H9 (cell line): ENCODE measurements around the gene HOXD12. TPM values are rescaled to one million over a fixed set of nuclear protein-coding genes. Genes with fewer than 3 reads are reported as not detected.

Source experiments
- DNase-seq: peaks from one replicate; pipeline ENCODE4 v3.0.0-alpha.2; 2017
- H2AFZ ChIP-seq: one replicate; pipeline ENCODE4 v1.6.1; 2013; ENCODE audit warnings: mild to moderate bottlenecking, low read length, control low read depth, moderate library complexity
- H2AK5ac ChIP-seq: 2 replicates; pipeline ENCODE4 v1.6.1; 2013; ENCODE audit warnings: low read length, control low read depth, mixed read lengths; ENCODE audit not compliant: insufficient read length
- H2BK120ac ChIP-seq: one replicate; pipeline ENCODE4 v1.6.1; 2013; ENCODE audit warnings: low read depth, mild to moderate bottlenecking, low read length, control low read depth, inconsistent platforms; ENCODE audit not compliant: poor library complexity, severe bottlenecking
- H2BK12ac ChIP-seq: 2 replicates; pipeline ENCODE4 v1.6.1; 2013; ENCODE audit warnings: low read length, control low read depth, mixed read lengths, low read depth; ENCODE audit not compliant: insufficient read length
- H2BK15ac ChIP-seq: 2 replicates; pipeline ENCODE4 v1.6.1; 2013; ENCODE audit warnings: low read depth, low read length, control low read depth
- H2BK20ac ChIP-seq: one replicate; pipeline ENCODE4 v1.6.1; 2013; ENCODE audit warnings: low read depth, mild to moderate bottlenecking, low read length, control low read depth, inconsistent platforms; ENCODE audit not compliant: poor library complexity, severe bottlenecking
- H2BK5ac ChIP-seq: 2 replicates; pipeline ENCODE4 v1.6.1; 2013; ENCODE audit warnings: low read length, control low read depth, mixed read lengths; ENCODE audit not compliant: insufficient read length
- H3K14ac ChIP-seq: 2 replicates; pipeline ENCODE4 v1.6.1; 2013; ENCODE audit warnings: low read length, control low read depth; ENCODE audit not compliant: insufficient read depth
- H3K18ac ChIP-seq: 2 replicates; pipeline ENCODE4 v1.6.1; 2013; ENCODE audit warnings: low read depth, mild to moderate bottlenecking, mixed read lengths, low read length, control low read depth; ENCODE audit not compliant: insufficient read length
- H3K23ac ChIP-seq: 2 replicates; pipeline ENCODE4 v1.6.1; 2013; ENCODE audit warnings: low read length, control low read depth, mixed read lengths, low read depth; ENCODE audit not compliant: insufficient read length
- H3K23me2 ChIP-seq: 2 replicates; pipeline ENCODE4 v1.6.1; 2013; ENCODE audit warnings: low read depth, mild to moderate bottlenecking, mixed read lengths, low read length, control low read depth; ENCODE audit not compliant: insufficient read length, poor library complexity, severe bottlenecking
- H3K27ac ChIP-seq: 2 replicates; pipeline ENCODE4 v1.5.1; 2013; ENCODE audit warnings: low read length, control low read depth, mixed read lengths, low read depth; ENCODE audit not compliant: insufficient read length
- H3K27me3 ChIP-seq: 2 replicates; pipeline ENCODE4 v1.6.1; 2013; ENCODE audit warnings: low read length, control low read depth, inconsistent platforms; ENCODE audit not compliant: insufficient read depth
- H3K4ac ChIP-seq: 2 replicates; pipeline ENCODE4 v1.6.1; 2013; ENCODE audit warnings: low read depth, mild to moderate bottlenecking, control low read depth, inconsistent platforms, low read length, moderate library complexity
- H3K4me1 ChIP-seq: 2 replicates; pipeline ENCODE4 v1.6.1; 2013; ENCODE audit warnings: low read length, control low read depth, inconsistent platforms; ENCODE audit not compliant: insufficient read depth
- H3K4me2 ChIP-seq: 2 replicates; pipeline ENCODE4 v1.6.1; 2013; ENCODE audit warnings: low read length, control low read depth, mixed read lengths; ENCODE audit not compliant: insufficient read length, insufficient read depth
- H3K56ac ChIP-seq: 2 replicates; pipeline ENCODE4 v1.6.1; 2013; ENCODE audit warnings: low read depth, mild to moderate bottlenecking, mixed read lengths, low read length, control low read depth; ENCODE audit not compliant: insufficient read length
- H3K79me1 ChIP-seq: 2 replicates; pipeline ENCODE4 v1.6.1; 2013; ENCODE audit warnings: low read depth, mild to moderate bottlenecking, moderate library complexity, low read length, control low read depth, inconsistent platforms; ENCODE audit not compliant: insufficient read depth, poor library complexity, severe bottlenecking
- H3K79me2 ChIP-seq: 2 replicates; pipeline ENCODE4 v1.6.1; 2013; ENCODE audit warnings: low read length, control low read depth, inconsistent platforms; ENCODE audit not compliant: insufficient read depth
- H3K9ac ChIP-seq: 2 replicates; pipeline ENCODE4 v1.6.1; 2013; ENCODE audit warnings: low read length, control low read depth, mixed read lengths; ENCODE audit not compliant: insufficient read length; ENCODE audit errors: extremely low read depth
- H3K9me3 ChIP-seq: one replicate; pipeline ENCODE4 v1.6.1; 2013; ENCODE audit warnings: low read depth, low read length, inconsistent platforms; ENCODE audit not compliant: control insufficient read depth
- H3T11ph ChIP-seq: one replicate; pipeline ENCODE4 v1.6.1; 2013; ENCODE audit warnings: mild to moderate bottlenecking, low read length, control low read depth, inconsistent platforms
- H4K20me1 ChIP-seq: one replicate; pipeline ENCODE4 v1.6.1; 2013; ENCODE audit not compliant: control insufficient read depth, insufficient read length, insufficient read depth
- H4K5ac ChIP-seq: 2 replicates; pipeline ENCODE4 v1.6.1; 2013; ENCODE audit warnings: low read depth, mild to moderate bottlenecking, mixed read lengths, low read length, control low read depth; ENCODE audit not compliant: insufficient read length
- H4K8ac ChIP-seq: replicated peaks from 2 replicates; pipeline ENCODE4 v1.6.1; 2013; ENCODE audit warnings: low read length, control low read depth, mixed read lengths, low read depth; ENCODE audit not compliant: insufficient read length
- H4K91ac ChIP-seq: 2 replicates; pipeline ENCODE4 v1.6.1; 2013; ENCODE audit warnings: low read depth, mild to moderate bottlenecking, moderate library complexity, mixed read lengths, low read length, control low read depth; ENCODE audit not compliant: insufficient read length
- H3K27ac Mint-ChIP-seq, 3 experiments: 2 replicates in 2 of 3; 3 replicates in 1 of 3; pipeline ENCODE4 v1.8.0; 2020 to 2021; ENCODE audit warnings: mixed read lengths in 3 of 3, mild to moderate bottlenecking in 1 of 3, moderate library complexity in 1 of 3
- H3K27me3 Mint-ChIP-seq: 2 replicates; pipeline ENCODE4 v1.8.0; 2021; ENCODE audit warnings: low read depth, mild to moderate bottlenecking, moderate library complexity, mixed read lengths
- H3K36me3 Mint-ChIP-seq, 3 experiments: 2 replicates in 2 of 3; 3 replicates in 1 of 3; pipeline ENCODE4 v1.8.0; 2020 to 2021; ENCODE audit warnings: low read depth in 3 of 3, mixed read lengths in 3 of 3; ENCODE audit not compliant: insufficient read depth in 1 of 3
- H3K4me1 Mint-ChIP-seq, 2 experiments: 2 replicates each; pipeline ENCODE4 v1.8.0; 2020; ENCODE audit warnings: mixed read lengths in 2 of 2
- H3K4me3 Mint-ChIP-seq, 2 experiments: 2 replicates in 1 of 2; 3 replicates in 1 of 2; pipeline ENCODE4 v1.8.0; 2020 to 2021; ENCODE audit warnings: mild to moderate bottlenecking in 2 of 2, mixed read lengths in 2 of 2, moderate library complexity in 1 of 2
- H3K9me3 Mint-ChIP-seq, 2 experiments: 2 replicates in 1 of 2; 3 replicates in 1 of 2; pipeline ENCODE4 v1.8.0; 2020; ENCODE audit warnings: mild to moderate bottlenecking in 2 of 2, mixed read lengths in 2 of 2, moderate library complexity in 1 of 2
- CTCF ChIP-seq: fragments of 200-600 bp; sonication (generic); conservative IDR thresholded peaks from 3 replicates; pipeline ENCODE4 v1.8.0; 2021; ENCODE audit warnings: antibody characterized with exemption, mild to moderate bottlenecking
- WGBS: extraction: QIAGEN DNeasy Blood & Tissue Kit; methylation state at CpG from one replicate; pipeline ENCODE4 v1.1.7; 2013; ENCODE audit warnings: missing lambda C conversion rate, low lambda C conversion rate, mixed read lengths; ENCODE audit not compliant: insufficient read length; ENCODE audit errors: extremely low coverage; 5-methylcytosine and 5-hydroxymethylcytosine counted together
- total RNA-seq: library from RNA; stranded (reverse); gene quantifications from 2 replicates; pipeline ENCODE4 v1.2.1, GENCODE V29; 2021

Gene HOXD12
- total RNA-seq, 1 experiment from 2014 or later = not detected

GRCh38 chr2:176101842-176102241 lies 2.2 kb downstream of the HOXD12 start:
- H4K8ac ChIP-seq = no peak overlapping the region
- no peaks in the 10 kb centered on the region for H3K79me2 ChIP-seq
- no peak overlapping the region for H3K27ac ChIP-seq
- no peaks in the 10 kb centered on the region; a peak in 2 of 7 replicates for H3K36me3 Mint-ChIP-seq
- no CpG with 5 or more reads among the region's 5 CpGs for WGBS
- H2AFZ ChIP-seq = no peak overlapping the region
- H2BK15ac ChIP-seq = no peak overlapping the region
- H2BK20ac ChIP-seq = no peak overlapping the region
- H3K14ac ChIP-seq = no peak overlapping the region
- H3K9ac ChIP-seq = no peak overlapping the region
- H3K4me3 Mint-ChIP-seq = no peak overlapping the region
- H3K27ac Mint-ChIP-seq = no peak overlapping the region
- no peak overlapping the region for H3T11ph ChIP-seq
- H3K4me1 ChIP-seq = peaks cover 3% of the 10 kb centered on the region; the same call in 1 of the 2 replicates
- no peak for TF ChIP-seq CTCF
- no peaks in the 10 kb centered on the region for H3K9me3 ChIP-seq
- H3K9me3 Mint-ChIP-seq = peaks cover 5 to 20% of the 10 kb centered on the region in 2 experiments
- no peak overlapping the region for H3K18ac ChIP-seq
- peaks cover 89% of the 10 kb centered on the region for H3K27me3 ChIP-seq
- no peak overlapping the region for H3K23ac ChIP-seq
- H3K56ac ChIP-seq = no peak overlapping the region
- peak; percentile 19 for DNase-seq
- no peak overlapping the region for H2AK5ac ChIP-seq
- H3K23me2 ChIP-seq = peaks cover 5% of the 10 kb centered on the region
- H3K27me3 Mint-ChIP-seq = peaks cover 99% of the 10 kb centered on the region
- no peak overlapping the region for H4K5ac ChIP-seq
- no peak overlapping the region for H2BK120ac ChIP-seq
- H4K91ac ChIP-seq = no peak overlapping the region
- no peaks in the 10 kb centered on the region for H3K79me1 ChIP-seq
- no peaks in the 10 kb centered on the region for H4K20me1 ChIP-seq
- no peak overlapping the region for H3K4me2 ChIP-seq
- no peak overlapping the region for H2BK12ac ChIP-seq
- H2BK5ac ChIP-seq = no peak overlapping the region
- H3K4me1 Mint-ChIP-seq = peaks cover 28 to 46% of the 10 kb centered on the region in 2 experiments
- H3K4ac ChIP-seq = no peak overlapping the region
